RWPE2 (cell line): Measurements from ENCODE around the gene SNPH.
A peak's percentile ranks its signal among the peaks of the same experiment; 100 is the strongest.

ENCODE experiments used
- ATAC-seq: fragments of 200-7000 bp; cut with Tn5 transposase; 3 replicates; pipeline ENCODE4 v1.9.1; 2021; ENCODE audit warnings: low read depth
- DNase-seq: peaks from one replicate; pipeline ENCODE4 v3.0.0-alpha.2; 2020; ENCODE audit warnings: low spot score
- H3K27ac ChIP-seq: fragments of 450-650 bp; 2 replicates; pipeline ENCODE4 v1.5.1; 2017; ENCODE audit warnings: mild to moderate bottlenecking; ENCODE audit not compliant: poor library complexity, severe bottlenecking
- H3K27me3 ChIP-seq: fragments of 250-450 bp; sonication (Bioruptor Pico); 2 replicates; pipeline ENCODE4 v1.5.1; 2021; ENCODE audit warnings: mild to moderate bottlenecking, moderate library complexity; ENCODE audit not compliant: insufficient read depth, poor library complexity, severe bottlenecking
- H3K36me3 ChIP-seq: fragments of 250-450 bp; sonication (Bioruptor Pico); 2 replicates; pipeline ENCODE4 v1.5.1; 2020; ENCODE audit warnings: low read depth, mild to moderate bottlenecking, moderate library complexity
- H3K4me1 ChIP-seq: fragments of 250-450 bp; sonication (Bioruptor Pico); 2 replicates; pipeline ENCODE4 v1.5.1; 2021; ENCODE audit warnings: mild to moderate bottlenecking, moderate library complexity; ENCODE audit not compliant: insufficient read depth, poor library complexity, severe bottlenecking
- H3K4me3 ChIP-seq: fragments of 250-450 bp; sonication (Bioruptor Pico); 2 replicates; pipeline ENCODE4 v1.5.1; 2021; ENCODE audit warnings: mild to moderate bottlenecking, moderate library complexity; ENCODE audit not compliant: severe bottlenecking
- H3K9me3 ChIP-seq: fragments of 250-450 bp; sonication (Bioruptor Pico); 2 replicates; pipeline ENCODE4 v1.5.1; 2021; ENCODE audit warnings: mild to moderate bottlenecking, moderate library complexity; ENCODE audit not compliant: severe bottlenecking
- TF ChIP-seq, protein P1 (sequence below): fragments of 450-650 bp; IDR thresholded peaks from one replicate; pipeline ENCODE4 v1.5.1; 2017; ENCODE audit warnings: mild to moderate bottlenecking, moderate library complexity; ENCODE audit not compliant: poor library complexity, severe bottlenecking

The SNPH gene

DNA sequence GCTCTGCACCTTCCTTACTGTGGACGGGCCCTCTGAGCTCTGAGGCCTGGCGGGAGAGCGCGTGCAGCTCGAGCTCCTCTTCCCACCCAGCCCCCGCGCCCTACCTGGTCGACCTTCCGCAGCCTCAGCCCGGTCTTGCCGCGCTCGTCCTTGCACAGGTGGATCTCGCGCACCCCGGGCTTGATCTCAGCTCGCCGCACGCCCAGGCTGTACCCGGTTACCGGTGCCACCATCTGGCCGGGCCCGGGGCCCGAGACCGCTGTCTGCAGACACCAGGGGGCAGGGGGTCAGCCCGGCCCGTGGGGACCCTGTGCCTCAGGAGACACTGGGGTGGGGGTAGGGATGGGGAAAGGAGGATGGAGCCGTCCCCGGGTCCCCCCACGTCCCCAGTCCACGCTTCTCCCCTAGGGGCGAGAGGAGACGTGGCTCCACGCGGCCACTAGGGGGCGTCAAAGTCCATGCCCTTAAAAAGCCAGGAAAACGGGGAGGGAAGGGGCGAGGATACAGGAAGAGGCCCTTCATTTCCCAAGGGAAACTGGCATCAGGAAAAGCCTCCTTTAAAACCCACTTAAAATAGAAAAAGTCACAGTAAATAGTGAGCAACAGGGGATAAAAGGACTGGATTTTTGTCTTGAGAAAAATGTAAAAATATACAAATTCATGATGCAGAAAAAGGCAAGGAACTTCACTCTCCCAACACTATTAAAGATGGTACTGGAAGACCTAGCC, 47.3 kb downstream of the SNPH start:
- DNase-seq, result no peak
- H3K4me3 ChIP-seq, result no peak overlapping the region
- H3K9me3 ChIP-seq, result no peaks in the 10 kb centered on the region
- TF ChIP-seq, protein P1, sequence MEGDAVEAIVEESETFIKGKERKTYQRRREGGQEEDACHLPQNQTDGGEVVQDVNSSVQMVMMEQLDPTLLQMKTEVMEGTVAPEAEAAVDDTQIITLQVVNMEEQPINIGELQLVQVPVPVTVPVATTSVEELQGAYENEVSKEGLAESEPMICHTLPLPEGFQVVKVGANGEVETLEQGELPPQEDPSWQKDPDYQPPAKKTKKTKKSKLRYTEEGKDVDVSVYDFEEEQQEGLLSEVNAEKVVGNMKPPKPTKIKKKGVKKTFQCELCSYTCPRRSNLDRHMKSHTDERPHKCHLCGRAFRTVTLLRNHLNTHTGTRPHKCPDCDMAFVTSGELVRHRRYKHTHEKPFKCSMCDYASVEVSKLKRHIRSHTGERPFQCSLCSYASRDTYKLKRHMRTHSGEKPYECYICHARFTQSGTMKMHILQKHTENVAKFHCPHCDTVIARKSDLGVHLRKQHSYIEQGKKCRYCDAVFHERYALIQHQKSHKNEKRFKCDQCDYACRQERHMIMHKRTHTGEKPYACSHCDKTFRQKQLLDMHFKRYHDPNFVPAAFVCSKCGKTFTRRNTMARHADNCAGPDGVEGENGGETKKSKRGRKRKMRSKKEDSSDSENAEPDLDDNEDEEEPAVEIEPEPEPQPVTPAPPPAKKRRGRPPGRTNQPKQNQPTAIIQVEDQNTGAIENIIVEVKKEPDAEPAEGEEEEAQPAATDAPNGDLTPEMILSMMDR, result peak; percentile 99
- peaks cover 3% of the 10 kb centered on the region for H3K4me1 ChIP-seq
- H3K36me3 ChIP-seq, result no peaks in the 10 kb centered on the region
- H3K27ac ChIP-seq, result no peak overlapping the region
- H3K27me3 ChIP-seq, result no peaks in the 10 kb centered on the region
- ATAC-seq, result peak; percentile 71

DNA sequence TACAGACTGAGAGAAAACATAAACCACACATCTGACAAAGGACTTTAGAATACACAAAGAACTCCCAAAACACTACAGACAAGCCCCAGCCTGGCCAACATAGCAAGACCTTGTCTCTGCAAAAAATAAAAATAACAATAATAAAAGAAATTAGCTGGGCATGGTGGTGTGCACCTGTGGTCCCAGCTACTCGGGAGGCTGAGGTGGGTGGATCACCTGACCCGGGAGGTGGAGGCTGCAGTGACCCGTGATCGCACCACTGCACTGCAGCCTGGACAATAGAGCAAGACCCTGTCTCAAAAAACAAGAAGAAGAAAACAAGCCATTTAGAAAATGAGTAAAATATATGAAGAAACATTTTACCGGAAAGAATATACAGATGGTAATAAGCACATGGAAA, 49.7 kb downstream of the SNPH start:
- H3K27ac ChIP-seq, result no peak overlapping the region
- no peaks in the 10 kb centered on the region for H3K9me3 ChIP-seq
- DNase-seq (no peak), ATAC-seq (no peak)
- peaks cover 3% of the 10 kb centered on the region for H3K4me1 ChIP-seq
- no peak overlapping the region for H3K4me3 ChIP-seq
- TF ChIP-seq, protein P1, result no peak
- H3K27me3 ChIP-seq, result no peaks in the 10 kb centered on the region
- H3K36me3 ChIP-seq, result no peaks in the 10 kb centered on the region

DNA sequence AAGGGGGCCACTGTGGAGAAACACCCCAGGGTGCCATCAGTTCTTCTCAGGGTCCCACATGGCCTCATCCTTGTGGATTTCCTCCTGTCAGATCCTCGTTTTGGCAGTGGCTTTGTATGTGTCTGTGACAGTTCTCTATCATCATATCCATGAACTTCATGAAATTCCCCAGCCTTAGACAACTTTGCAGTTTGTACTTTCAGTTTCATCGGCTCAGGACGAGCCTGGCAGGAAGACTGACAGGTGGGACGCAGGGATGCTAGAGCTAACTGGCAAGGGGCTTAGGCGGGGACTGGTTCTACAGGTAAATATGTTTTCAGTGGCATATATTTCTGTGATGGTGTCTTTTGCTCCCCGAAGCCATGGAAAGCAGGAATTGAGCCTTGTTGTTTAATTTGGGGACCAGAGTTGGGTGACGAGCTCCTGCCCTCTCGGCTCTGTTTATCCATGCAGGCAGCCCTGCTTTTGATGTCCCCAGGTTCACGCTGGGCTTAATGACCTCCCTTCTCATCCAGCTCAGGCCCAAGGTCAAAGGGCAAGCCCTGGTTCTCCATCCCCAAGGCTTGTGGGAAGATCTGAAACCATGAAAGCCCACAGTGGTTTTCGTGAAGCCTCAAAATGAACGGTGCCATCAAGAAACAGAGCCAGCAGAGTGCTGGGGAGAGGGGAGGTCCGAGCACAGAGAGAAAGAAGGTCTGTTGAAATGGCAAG, 51.6 kb downstream of the SNPH start:
- no peaks in the 10 kb centered on the region for H3K9me3 ChIP-seq
- H3K27ac ChIP-seq, result no peak overlapping the region
- DNase-seq (no peak), ATAC-seq (no peak)
- H3K4me3 ChIP-seq, result no peak overlapping the region
- TF ChIP-seq, protein P1, result no peak
- H3K27me3 ChIP-seq, result no peaks in the 10 kb centered on the region
- no peaks in the 10 kb centered on the region for H3K36me3 ChIP-seq
- H3K4me1 ChIP-seq, result peaks cover 9% of the 10 kb centered on the region

DNA sequence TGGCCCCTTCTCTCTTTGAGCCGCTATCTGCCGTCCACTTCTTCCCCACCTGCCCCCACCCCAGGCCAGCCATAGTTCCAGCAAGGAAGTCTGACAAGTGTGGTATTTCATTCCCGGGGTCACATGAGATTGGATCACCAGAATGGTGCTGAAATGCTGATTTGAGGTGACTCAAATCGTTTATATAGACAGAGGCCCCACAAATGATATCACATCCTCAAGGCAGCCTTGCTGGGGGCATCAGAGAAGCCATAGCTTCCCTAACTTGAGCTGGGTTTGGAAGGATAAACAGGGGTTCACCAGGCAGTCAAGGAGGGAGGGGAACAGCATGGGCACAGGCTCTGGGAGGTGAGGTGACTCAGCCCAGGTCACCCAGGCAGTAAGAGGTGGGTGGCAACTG, 53.0 kb downstream of the SNPH start:
- TF ChIP-seq, protein P1, result no peak
- Histone ChIP-seq H3K36me3 (no peaks in the 10 kb centered on the region), H3K4me1 (peaks cover 13% of the 10 kb centered on the region), H3K27me3 (no peaks in the 10 kb centered on the region), H3K9me3 (no peaks in the 10 kb centered on the region), H3K4me3 (no peak overlapping the region), H3K27ac (no peak overlapping the region)
- ATAC-seq (no peak), DNase-seq (no peak)

DNA sequence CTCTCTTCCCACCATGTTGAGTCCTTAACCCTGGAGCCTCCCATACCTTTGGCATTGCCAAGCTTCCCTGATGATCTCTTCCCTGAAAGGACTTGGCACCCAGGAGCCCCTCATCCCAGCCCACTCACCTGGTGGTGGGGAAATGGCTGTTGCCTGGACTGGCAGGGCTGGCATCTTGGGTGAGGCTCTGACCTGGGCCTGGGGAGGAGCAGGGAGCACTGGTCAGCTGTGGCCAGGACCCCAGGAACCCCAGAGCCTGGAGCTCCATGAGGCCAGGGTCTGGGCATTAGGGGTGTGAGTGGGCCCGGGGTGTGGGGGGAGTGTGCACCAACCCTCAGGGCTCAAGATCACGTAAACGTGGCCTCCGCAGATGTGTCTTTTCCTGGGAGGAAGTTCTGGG, 53.4 kb downstream of the SNPH start:
- TF ChIP-seq, protein P1, result no peak
- ATAC-seq, result no peak
- no peak for DNase-seq
- no peak overlapping the region for H3K27ac ChIP-seq
- H3K4me1 ChIP-seq, result peaks cover 14% of the 10 kb centered on the region
- H3K36me3 ChIP-seq, result no peaks in the 10 kb centered on the region
- H3K27me3 ChIP-seq, result no peaks in the 10 kb centered on the region
- no peaks in the 10 kb centered on the region for H3K9me3 ChIP-seq
- H3K4me3 ChIP-seq, result no peak overlapping the region
